GM12874 (cell line): ENCODE results near the gene EMCN.
A peak's percentile ranks its signal among the peaks of the same experiment; 100 is the strongest.

Source experiments
- TF ChIP-seq, protein P1 (sequence below): IDR thresholded peaks from 2 replicates; pipeline ENCODE4 v1.5.1; 2011; ENCODE audit warnings: low read depth, mild to moderate bottlenecking, control low read depth, low read length, moderate library complexity; ENCODE audit not compliant: insufficient read depth

Gene EMCN

DNA sequence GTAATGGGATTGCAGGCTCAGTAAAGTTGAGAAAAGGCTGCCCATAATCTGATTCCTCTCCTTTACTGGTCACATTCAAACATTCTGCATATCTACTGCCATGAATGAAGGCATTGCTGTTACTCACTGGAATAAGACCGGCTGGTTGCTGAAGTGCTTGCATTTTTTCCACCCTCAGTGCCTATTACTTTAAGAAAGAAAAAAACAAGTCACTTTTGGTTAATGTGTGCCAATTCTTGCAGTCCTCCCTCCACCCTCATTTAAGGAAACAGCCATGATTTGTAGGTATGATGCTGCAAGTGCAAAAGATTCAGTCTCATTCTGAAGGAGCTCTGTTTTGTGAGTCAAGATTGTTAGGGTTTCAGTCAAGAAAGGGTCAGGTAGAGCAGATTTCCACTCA is 94.9 kb downstream of the EMCN start:
- TF ChIP-seq, protein P1, sequence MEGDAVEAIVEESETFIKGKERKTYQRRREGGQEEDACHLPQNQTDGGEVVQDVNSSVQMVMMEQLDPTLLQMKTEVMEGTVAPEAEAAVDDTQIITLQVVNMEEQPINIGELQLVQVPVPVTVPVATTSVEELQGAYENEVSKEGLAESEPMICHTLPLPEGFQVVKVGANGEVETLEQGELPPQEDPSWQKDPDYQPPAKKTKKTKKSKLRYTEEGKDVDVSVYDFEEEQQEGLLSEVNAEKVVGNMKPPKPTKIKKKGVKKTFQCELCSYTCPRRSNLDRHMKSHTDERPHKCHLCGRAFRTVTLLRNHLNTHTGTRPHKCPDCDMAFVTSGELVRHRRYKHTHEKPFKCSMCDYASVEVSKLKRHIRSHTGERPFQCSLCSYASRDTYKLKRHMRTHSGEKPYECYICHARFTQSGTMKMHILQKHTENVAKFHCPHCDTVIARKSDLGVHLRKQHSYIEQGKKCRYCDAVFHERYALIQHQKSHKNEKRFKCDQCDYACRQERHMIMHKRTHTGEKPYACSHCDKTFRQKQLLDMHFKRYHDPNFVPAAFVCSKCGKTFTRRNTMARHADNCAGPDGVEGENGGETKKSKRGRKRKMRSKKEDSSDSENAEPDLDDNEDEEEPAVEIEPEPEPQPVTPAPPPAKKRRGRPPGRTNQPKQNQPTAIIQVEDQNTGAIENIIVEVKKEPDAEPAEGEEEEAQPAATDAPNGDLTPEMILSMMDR = no peak

DNA sequence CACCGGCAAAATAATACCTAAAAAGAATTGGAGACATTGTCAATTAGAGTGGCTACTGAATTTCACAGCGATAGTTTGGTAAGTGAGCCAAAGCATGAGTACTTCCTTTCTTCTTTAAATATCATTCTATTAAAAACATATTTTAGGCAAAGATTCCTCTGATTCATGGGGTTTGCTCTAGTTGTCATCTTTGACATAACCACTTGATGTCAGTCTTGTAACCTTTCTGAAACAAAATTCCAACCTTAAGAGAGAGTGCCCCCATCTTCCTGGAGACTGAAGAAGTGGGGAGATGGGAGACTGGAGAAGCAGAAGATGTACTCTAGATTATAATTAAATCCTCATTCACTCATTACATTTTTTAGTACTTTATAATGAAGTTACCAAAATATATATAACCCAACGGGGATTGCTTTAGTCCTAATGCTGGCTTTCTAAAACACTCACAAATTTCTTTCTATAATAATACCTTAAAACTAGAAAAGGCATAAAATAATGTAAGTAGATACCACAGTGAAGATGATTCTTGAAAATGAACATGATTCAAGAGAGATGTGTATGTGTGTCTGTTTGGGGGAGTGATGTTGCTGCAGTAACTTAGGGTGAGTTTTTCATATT is 96.4 kb downstream of the EMCN start:
- TF ChIP-seq, protein P1 = peak; percentile 10; the same call in 1 of the 2 replicates

DNA sequence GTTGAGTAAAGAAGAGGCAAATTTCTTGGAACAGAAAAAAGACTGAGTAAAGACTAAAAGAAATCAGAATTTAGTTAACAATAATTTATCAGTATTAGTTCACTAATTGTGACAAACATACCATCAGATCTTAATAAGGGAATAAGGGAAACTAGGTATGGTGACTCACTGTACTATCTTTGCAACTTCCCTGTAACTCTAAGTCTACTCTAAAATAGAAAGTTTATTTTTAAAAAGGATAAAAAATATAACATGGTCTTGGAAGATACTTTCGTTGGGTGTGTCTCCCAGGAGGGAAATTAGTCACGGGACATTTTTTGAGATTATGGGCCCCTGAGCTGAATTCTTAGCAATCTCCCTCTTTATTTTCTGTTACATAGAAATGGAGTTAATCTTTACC is 97.3 kb downstream of the EMCN start:
- TF ChIP-seq, protein P1 = no peak

DNA sequence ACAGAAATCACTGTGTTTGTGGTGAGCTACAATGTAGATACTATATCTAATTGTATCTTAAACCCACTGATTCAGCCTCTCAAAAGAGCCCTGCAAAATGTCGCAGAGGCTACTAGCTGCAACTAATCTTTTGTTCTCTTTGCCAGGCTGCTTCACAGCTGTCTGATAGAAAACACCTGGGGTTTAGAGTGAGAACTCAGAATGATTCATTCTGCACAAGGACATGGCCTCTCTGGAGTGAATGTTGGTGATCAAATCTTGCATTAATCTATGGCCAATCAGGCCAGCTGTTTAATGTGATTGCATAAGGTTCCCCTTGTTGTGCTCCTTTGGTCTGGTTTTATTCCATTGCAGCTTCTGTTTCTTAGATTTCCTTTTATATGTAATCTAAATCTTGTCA is 100.3 kb downstream of the EMCN start:
- TF ChIP-seq, protein P1 = no peak

DNA sequence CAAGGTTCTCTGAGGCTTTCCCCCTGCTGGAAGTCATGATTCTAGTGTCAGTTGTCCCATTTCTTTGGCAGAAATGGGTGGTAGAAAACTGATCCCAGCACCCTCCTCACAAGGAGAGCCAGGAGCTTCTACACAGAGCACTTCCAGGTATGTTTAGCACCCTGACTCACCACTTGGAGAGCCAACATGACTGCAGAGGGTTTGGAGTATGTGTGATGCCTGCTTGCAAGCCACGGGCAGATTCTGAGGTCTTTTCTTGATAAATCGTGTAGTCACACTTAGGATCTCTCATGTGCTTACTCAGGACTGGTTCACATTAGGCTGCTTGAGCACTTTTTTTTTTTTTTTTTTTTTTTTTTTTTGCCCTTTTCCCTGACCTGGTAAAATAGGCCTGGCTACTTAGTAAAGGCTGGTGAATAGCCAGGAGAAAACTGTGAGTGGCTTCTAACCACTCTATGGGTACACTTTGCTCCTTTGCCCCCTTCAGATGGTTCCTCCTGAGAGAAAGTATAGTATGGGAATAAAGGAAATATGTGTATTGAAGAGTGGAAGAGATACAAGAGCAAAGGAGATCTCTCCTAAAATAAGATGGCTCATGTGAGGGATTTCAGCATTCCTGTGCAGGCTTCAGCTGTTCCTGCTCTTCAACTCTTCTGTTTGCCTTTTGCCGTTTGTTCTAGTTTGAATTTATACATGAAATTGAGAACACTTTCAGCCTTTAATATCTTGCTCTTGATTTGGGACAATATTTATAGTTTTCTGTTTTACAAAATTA is 103.6 kb downstream of the EMCN start:
- TF ChIP-seq, protein P1 = no peak

DNA sequence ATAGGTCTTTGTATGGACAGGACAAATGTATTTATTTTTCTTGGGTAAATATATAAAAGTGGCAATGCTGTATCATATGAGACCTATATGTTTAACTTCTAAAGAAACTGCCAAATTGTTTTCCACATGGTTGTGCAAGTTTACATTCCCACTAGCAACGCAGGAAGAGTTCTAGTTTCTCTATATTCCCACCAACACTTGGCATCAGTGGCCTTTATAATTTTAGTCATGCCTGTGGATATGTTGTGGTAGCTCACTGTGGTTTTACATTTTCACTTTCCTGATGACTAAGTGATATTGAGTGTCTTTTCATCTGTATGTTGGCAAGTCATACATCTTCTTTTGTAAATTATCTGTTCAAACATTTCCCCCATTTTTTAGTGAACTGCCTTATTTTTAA is 126.0 kb downstream of the EMCN start:
- TF ChIP-seq, protein P1 = no peak

DNA sequence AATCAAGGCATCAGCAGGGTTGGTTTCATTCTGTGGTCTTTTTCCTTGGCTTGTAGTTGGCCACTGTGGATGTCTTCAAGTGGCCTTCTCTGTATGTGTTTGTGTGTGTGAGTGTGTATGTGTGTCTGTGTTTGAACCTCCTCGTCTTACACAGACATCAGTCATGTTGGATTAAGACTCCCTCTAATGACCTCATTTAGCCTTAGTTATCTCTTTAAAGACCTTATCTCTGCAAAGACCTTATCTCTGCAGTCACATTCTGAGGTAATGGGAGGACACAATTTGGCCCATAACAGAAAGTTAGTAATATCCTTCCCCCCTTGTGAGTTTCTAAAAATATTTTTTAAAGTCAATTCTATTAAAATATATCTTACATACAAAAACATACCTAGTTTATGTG is 126.7 kb downstream of the EMCN start:
- TF ChIP-seq, protein P1 = no peak
